Measurements from ENCODE around the gene ADGRE3.
"Not testable (repeated sequence)": the region's sequence is repeated elsewhere in the genome, so short reads cannot be mapped to it uniquely, and the experiment has no call there.

Gene ADGRE3

DNA sequence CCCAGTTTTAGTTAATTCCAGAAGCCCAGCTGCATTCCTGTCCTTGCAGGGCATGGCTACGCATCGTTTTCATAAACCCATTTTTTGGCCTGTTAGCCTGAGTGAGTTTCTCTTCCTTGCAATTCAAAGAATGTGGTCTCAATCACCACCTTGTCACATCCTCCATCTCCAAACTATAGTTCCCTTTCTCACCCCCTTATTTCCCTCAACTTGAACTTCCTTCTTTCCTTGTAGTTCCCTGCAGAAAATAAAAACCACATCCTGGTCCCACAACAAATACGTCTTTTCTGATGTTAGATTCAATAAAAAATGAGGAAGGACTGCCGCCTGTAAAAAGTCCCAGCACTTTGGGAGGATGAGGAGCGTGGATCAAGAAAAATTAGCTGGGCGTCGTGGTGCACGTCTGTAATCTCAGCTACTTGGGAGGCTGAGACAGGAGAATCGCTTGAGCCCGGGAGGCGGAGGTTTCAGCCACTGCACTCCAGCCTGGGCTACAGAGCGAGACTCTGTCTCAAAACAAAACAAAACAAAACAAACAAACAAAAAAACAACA lies 13.2 kb downstream of the ADGRE3 start:
- DNase-seq (ENCODE audit: low read depth in 2 of 2) = no peak

DNA sequence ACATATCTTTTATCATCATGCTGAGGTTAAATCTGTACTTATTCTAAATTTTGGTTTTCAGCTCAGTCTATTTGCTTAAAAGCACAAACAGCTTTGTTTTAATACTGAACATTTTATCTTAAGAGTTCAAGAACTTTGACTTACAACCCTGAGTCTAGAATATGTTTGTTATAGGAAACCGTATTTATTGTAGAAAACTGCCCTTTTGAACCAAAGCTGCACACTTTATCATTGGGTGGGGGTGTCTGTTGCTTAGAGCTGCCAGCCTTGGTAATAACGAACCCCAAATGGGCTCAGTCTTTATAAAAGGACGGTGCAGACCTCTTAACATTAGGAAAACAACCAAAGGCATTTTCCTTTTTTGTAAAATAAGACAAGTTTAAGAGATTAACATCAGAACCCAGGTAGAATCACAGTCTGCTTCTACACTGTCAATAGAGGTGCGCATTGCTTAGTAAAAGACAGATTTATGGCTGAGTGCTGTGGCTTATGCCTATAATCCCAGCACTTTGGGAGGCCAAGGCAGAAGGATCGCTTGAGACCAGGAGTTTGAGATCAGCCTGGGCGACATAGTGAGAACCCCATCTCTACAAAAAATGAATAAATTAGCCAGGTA lies 14.7 kb downstream of the ADGRE3 start:
- no peak for DNase-seq (ENCODE audit: low read depth in 2 of 2)

DNA sequence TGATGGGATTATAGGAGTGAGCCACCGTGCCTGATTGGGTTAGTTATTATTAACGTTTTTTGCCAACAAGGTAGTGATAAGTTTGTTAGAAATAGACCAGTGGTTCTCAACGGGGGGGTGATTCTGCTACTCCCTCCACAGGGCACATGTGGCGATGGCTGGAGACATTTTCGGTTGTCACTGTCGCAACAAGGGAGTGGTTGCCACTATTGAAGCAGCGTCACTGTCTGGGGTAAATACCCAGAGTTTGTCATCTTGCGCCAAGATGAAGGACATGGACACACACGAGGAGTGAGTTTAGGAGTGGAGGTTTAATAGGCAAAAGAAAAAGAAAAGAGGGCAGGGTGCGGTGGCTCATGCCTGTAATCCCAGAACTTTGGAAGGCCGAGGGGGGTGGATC lies 18.9 kb downstream of the ADGRE3 start:
- DNase-seq (ENCODE audit: low read depth in 2 of 2) = no peak

DNA sequence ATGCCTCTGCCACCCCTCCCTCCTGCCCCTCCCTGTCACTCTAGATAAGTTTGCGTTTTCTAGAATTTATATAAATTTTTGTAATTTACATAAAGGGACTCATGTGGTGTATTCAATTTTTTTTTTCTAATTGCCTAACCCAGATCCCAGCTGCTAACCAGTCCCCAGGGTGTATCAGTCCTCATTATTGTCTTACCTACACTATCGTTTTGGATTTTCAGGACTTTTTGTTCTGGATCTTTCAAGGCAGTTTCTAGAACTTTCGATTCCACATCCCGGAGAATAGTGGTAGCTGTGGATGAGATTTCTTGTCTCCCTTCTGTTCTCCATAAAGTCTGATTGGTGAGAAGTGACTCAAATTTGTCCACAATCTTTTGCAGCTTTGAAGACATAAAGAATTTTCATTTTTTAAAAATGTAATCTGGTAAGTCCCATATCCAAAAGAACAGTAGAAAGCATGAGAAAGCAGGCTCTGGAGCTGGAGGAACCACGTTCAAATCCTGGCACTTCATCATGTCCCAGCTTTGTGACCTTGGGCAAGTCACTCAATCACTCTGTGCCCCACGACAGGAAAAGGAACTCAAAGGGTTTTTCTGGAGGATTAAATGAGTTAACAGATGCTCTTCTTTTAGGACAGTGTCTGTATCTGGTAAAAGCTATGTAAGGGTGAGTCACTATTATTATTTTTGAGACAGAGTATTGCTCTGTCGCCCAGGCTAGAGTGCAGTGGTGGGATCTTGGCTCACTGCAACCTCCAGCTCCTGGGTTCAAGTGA lies 19.7 kb downstream of the ADGRE3 start:
- DNase-seq (ENCODE audit: low read depth in 2 of 2) = no peak

GRCh38 chr19:14650161-14650560 lies 24.5 kb downstream of the ADGRE3 start:
- no peak for DNase-seq (ENCODE audit: low read depth in 2 of 2)

GRCh38 chr19:14649020-14649419 lies 25.6 kb downstream of the ADGRE3 start:
- DNase-seq (ENCODE audit: low read depth in 2 of 2) = no peak

- no peak for DNase-seq (ENCODE audit: low read depth in 2 of 2)
These were observed 26.1 kb downstream of the ADGRE3 start for GRCh38 chr19:14648506-14648905.

GRCh38 chr19:14639536-14640277 lies 34.9 kb downstream of the ADGRE3 start:
- DNase-seq (ENCODE audit: low read depth in 2 of 2) = no peak

DNA sequence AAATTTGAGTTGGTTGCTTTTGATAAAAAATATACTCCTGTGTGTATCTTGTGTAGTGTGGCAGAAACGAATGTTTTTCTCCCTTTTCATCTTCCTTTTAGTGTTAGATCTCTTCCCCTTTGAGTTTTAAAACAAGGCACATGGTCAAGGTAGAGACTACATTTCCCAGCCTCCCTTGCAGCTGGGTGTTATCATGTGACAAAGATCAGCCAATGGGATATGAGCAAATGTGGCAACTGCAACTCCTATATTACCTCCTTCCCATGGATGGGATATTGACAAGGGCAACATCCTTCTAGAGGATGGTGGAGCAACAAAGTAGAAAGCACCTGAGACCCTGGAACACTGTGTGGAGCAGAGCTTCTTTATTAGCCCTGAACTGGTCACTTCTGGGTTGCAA lies 42.4 kb downstream of the ADGRE3 start:
- no peak for DNase-seq (ENCODE audit: low read depth in 2 of 2)

DNA sequence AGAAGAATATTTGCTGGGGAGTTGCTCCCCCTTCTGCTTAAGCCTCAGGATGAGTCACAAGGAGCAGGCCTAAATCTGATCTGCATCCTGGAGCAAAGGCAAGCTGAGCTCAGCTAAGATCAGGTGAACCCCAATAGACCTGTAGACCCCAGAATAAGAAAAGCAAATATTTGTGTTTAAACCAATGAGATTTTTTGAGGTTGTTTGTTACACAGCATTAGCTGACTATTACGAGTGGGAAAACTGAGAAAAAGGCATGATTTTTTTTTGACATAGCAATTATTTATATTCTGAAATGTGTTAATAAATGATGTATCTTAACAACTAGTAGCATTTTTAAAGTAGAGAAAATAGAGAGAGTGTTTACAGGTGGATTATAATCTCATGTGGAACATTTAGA lies 45.1 kb downstream of the ADGRE3 start:
- no peak for DNase-seq (ENCODE audit: low read depth in 2 of 2)

DNA sequence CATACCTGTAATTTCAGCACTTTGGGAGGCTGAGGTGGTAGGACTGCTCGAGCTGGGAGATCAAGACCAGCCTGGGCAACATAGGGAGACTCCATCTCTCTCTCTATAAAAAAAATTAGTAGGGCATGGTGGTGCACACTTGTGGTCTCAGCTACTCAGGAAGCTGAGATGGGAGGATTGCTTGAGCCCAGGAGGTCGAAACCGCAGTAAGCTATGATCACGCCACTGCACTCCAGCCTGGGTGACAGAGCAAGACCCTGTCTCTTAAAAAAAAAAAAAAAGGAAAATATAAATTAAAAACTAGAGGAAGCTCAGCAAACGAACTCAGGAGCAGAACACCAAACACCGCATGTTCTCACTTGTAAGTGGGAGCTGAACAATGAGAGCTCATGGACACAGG lies 50.2 kb downstream of the ADGRE3 start:
- not testable (repeated sequence) for DNase-seq (ENCODE audit: low read depth in 2 of 2)

DNA sequence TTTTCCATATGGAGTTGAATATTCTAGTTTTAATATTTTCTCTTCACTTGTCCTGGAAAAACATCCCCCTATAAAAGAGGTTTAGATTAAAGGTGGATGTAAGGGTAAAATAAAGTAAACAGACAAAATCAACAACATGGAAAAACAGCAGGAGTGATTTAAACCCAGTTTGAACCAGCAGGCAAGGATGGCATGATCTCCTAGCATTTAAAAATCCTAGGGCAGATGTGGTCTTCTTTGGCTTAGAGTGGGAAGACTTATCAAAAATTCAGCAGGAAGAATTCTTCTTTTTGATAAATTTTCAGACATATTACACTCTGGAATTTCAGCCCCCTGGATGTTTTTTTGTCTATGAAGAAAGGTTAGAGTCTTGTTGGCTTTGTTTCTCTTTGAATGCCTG lies 55.2 kb downstream of the ADGRE3 start:
- DNase-seq (ENCODE audit: low read depth in 2 of 2) = no peak

- no peak for DNase-seq (ENCODE audit: low read depth in 2 of 2)
These were observed 58.2 kb downstream of the ADGRE3 start for GRCh38 chr19:14616407-14616806.

DNA sequence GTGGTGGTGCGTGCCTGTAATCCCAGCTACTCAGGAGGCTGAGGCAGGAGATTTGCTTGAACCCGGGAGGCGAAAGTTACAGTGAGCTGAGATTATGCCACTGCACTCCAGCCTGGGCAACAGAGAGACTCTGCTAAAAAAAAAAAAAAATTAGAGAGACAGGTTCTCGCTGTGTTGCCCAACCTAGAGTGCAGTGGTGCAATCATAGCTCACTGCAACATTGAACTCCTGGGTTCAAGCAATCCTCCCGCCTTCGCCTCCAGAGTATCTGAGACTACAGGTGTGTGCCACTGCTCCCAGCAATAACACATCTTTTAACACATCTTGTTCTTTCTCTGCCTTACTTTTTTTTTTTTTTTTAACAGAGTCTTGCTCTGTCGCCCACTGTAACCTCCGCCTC lies 59.0 kb downstream of the ADGRE3 start:
- DNase-seq (ENCODE audit: low read depth in 2 of 2) = no peak

- DNase-seq (ENCODE audit: low read depth in 2 of 2) = no peak
These were observed 60.6 kb downstream of the ADGRE3 start for GRCh38 chr19:14614099-14614412.

DNA sequence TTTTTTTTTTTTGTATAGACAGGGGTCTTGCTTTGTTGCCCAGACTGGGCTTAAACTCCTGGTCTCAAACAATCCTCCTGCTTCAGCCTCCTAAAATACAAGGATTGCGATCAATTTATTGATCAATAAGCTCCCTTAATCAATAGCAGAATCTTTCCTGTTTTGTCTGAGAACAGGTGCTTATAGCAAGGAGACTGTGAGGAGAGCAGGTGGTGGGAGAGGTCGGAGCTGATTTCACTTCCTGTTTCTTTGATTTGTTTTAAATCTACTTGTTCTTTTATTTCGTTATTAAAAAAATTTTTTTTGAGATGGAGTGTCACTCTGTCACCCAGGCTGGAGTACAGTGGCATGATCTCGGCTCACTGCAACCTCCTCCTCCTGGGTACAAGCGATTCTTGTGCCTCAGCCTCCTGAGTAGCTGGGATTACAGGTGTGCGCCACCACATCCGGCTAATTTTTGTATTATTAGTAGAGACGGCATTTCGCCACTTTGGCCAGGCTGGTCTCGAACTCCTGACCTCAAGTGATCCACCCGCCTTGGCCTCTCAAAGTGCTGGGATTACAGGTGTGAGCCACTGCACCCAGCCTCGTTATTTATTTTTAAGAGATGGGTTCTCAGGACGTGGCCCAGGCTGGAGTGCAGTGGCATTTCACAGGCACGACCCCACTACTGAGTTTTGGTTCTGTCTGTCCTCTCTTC lies 61.1 kb downstream of the ADGRE3 start:
- DNase-seq (ENCODE audit: low read depth in 2 of 2) = not testable (repeated sequence)

DNA sequence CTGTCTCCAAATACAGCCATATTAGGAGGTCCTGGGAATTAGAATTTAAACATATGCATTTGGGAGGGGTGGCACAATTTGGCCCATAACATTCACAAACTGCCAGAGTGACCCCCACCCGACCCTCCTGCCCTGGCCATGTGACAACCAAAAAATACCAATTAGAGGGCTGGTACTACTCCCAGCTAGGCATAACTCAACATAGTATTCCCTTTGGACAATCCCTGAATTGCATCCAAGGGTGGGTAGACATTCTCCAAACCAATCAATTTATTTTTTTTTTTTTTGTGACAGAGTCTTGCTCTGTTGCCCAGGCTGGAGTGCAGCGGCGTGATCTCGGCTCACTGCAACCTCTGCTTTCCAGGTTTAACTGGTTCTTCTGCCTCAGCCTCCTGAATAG lies 62.0 kb downstream of the ADGRE3 start:
- DNase-seq (ENCODE audit: low read depth in 2 of 2) = no peak

DNA sequence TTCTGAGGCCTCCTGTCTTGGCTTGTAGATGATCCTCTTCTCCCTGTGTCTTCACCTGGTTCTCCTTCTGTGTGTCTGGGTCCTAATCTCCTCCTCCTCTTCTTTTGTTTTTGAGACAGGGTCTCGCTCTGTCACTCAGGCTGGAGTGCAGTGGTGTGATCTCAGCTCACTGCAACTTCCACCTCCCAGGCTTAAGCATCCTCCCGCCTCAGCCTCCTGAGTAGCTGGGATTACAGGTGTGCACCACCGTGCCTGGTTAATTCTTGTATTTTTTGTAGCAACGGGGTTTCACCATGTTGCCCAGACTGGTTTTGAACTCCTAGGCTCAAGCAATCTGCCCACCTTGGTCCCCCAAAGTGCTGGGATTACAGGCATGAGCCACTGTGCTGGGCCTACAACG lies 62.4 kb downstream of the ADGRE3 start:
- not testable (repeated sequence) for DNase-seq (ENCODE audit: low read depth in 2 of 2)

- no peak for DNase-seq (ENCODE audit: low read depth in 2 of 2)
These were observed 63.6 kb downstream of the ADGRE3 start for GRCh38 chr19:14611051-14611450.

- no peak for DNase-seq (ENCODE audit: low read depth in 2 of 2)
These were observed 68.0 kb downstream of the ADGRE3 start for GRCh38 chr19:14606627-14607026.

DNA sequence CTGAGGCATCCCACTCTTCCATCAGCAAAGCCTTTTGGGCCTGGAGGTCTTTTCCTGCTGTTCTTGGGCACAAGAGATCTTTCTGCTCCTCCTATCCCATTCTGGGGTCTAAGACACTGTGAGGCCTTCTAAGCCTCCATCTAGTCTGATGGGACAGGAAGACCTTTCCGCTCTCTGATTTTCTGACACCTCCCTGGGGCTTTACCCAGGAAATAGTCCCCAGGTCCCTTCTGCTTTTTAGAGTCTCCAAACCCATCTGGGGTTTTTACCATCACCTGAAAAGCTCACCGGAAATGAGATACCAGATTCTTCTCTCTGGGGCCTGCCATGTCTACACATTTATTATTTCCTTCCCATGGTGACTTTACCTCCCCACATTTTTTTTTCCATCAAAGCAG lies 70.7 kb downstream of the ADGRE3 start:
- no peak for DNase-seq (ENCODE audit: low read depth in 2 of 2)

DNA sequence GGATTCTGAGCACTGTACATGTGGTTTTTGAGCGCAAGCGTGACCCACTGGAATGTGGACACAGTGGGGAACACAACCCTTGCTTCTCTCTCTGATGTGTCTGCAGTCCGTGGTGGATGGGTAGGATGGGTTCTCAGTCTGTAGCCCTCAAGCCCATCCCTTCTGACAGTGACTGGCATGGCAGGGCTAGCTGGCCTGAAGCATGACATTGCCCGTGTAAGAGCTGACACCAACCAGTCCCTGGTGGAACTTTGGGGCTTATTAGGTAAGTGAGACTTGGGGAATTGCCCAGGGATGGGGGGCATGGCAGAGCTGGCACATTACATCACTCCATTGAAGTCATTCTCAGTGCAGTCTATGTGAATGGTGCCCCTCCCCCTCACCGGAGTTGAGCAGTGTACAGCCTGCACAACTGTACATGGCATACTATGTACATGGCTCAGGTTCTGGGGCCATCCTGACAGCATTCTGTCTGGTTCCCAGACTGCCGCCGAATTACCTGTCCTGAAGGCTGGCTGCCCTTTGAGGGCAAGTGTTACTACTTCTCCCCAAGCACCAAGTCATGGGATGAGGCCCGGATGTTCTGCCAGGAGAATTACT lies 75.0 kb downstream of the ADGRE3 start:
- no peak for DNase-seq (ENCODE audit: low read depth in 2 of 2)
